Muscle layer of colon (tissue), 2 donors: Measurements from ENCODE around the gene ANOS1.

Experiments
- H3K27ac ChIP-seq: one replicate; pipeline ENCODE4 v1.7.0; 2013; ENCODE audit warnings: low read depth, mild to moderate bottlenecking, low read length, moderate library complexity
- H3K27me3 ChIP-seq, 2 donors: one replicate each; pipeline ENCODE4 v1.7.0; 2013; ENCODE audit warnings: low read length in 2 of 2, mild to moderate bottlenecking in 2 of 2; ENCODE audit not compliant: insufficient read depth in 2 of 2, control insufficient read depth in 1 of 2
- H3K36me3 ChIP-seq: one replicate; pipeline ENCODE4 v1.7.0; 2013; ENCODE audit warnings: mild to moderate bottlenecking, low read length; ENCODE audit not compliant: insufficient read depth
- H3K4me1 ChIP-seq: one replicate; pipeline ENCODE4 v1.7.0; 2013; ENCODE audit warnings: mild to moderate bottlenecking, low read length; ENCODE audit not compliant: insufficient read depth
- H3K4me3 ChIP-seq, 2 donors: one replicate each; pipeline ENCODE4 v1.7.0; 2013; ENCODE audit warnings: low read length in 2 of 2, low read depth in 1 of 2, mild to moderate bottlenecking in 1 of 2, moderate library complexity in 1 of 2
- H3K9ac ChIP-seq: one replicate; pipeline ENCODE4 v1.7.0; 2013; ENCODE audit warnings: low read length
- H3K9me3 ChIP-seq: one replicate; pipeline ENCODE4 v1.7.0; 2013; ENCODE audit warnings: mild to moderate bottlenecking, low read length
- donor health status: abdominal sarcoma.
- donor health status: Adenocarcinoma of cecum.

ANOS1 gene

DNA sequence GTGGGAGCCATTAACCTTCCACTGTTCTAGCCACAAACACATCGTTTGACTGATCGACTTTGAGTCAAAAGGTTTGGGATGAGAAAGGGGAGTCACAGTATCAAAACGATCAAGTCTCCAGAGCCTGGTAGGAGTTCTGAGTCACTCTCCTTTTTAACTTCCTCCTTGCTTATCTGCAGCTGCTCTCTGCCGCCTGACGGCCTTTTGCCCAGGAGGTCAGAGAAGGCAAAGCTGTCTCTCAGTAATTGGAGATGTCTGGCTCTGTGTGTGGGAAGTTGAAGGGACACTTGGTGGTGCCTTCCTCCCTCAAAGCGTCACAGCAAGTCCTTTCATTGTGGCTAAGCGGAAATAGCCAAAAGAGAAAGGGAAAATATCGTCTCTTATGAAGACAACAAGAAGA is 63.1 kb downstream of the ANOS1 start:
- Histone ChIP-seq H3K9me3 (no peaks in the 10 kb centered on the region), H3K36me3 (no peaks in the 10 kb centered on the region), H3K27ac (no peak overlapping the region), H3K27me3 (no peaks in the 10 kb centered on the region), H3K9ac (no peak overlapping the region), H3K4me1 (no peaks in the 10 kb centered on the region), H3K4me3 (no peak overlapping the region)

DNA sequence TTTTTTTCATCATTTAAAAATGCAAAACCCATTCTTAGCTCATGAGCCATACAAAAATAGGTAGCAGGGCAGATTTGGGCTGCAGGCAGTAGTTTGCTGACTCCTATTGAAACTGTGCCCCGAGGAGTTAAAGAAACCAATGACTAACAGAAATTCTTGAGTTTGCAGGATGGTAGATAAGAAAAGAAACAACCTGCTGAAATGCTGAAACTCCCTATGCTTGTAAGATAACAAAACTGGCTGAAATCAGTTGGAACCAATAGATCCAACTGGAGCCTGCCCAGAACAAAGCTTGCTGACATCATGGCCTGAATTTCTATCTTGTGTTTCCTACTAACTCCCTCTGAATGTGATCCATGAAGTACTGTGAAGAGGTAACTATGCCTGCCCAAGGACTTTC is 68.6 kb downstream of the ANOS1 start:
- H3K36me3 ChIP-seq: no peaks in the 10 kb centered on the region
- no peak overlapping the region for H3K27ac ChIP-seq
- H3K4me3 ChIP-seq: no peak overlapping the region
- no peaks in the 10 kb centered on the region for H3K9me3 ChIP-seq
- no peak overlapping the region for H3K9ac ChIP-seq
- H3K4me1 ChIP-seq: no peaks in the 10 kb centered on the region
- no peaks in the 10 kb centered on the region for H3K27me3 ChIP-seq

DNA sequence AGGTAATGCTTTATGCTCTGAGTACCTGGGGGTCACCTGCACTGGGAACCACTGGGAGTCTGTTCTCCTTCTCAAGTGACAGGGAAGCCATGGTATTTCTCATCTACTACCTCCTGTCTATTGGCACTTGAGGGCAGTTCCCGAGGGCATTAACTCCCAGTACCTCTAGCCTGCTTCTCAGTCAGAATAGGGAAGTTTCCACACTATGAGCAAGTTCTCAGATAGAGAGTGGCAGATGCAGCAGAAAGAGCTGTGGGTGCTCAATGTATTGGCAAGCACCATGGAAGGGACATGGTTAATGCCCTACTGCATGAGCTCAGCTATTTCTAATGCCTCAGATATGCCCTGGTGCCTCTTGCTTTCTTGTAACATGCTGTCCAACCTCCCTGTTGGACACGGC is 74.1 kb downstream of the ANOS1 start:
- no peak overlapping the region for H3K4me3 ChIP-seq
- no peaks in the 10 kb centered on the region for H3K4me1 ChIP-seq
- H3K27ac ChIP-seq: no peak overlapping the region
- no peaks in the 10 kb centered on the region for H3K9me3 ChIP-seq
- no peak overlapping the region for H3K9ac ChIP-seq
- no peaks in the 10 kb centered on the region for H3K27me3 ChIP-seq
- no peaks in the 10 kb centered on the region for H3K36me3 ChIP-seq

DNA sequence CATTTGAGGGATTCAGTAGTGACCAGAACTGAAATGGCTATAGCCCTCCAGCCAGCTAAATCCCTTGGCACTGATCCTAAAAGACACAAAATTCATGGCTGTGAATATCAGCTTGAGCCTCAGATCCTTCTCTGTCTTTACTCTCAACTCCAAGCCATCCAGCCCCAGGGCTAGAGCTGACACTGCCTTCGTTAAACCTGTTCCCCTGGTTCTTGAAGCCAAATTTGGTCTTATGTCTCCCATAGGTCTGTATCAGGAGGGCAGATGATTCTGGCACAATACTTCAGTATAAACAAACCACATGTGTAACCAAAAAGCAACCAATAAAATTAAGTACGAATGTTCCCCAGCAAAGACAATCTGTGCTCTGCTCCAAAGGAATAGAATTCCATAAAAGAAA is 78.0 kb downstream of the ANOS1 start:
- Histone ChIP-seq H3K9ac (no peak overlapping the region), H3K4me3 (no peak overlapping the region), H3K36me3 (no peaks in the 10 kb centered on the region), H3K4me1 (no peaks in the 10 kb centered on the region), H3K9me3 (no peaks in the 10 kb centered on the region), H3K27me3 (no peaks in the 10 kb centered on the region), H3K27ac (no peak overlapping the region)

DNA sequence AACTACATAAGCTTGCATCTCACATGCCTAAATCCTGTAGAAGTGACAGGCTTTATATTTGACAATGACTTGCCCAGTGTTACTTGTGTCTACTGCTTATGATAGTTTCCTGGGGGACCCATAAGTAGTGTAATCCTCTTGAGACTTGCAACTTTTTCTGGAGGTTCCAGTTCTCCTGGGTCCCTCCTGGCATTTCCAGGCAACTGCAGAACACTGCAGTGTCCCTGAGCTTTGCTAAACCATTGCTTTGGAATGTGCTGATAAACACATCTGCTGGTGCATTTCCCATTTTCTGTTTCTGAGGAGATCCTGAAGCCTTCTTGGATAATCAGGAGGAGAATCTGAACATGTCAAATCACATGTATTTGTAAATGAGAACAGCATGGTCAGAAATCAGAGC is 82.0 kb downstream of the ANOS1 start:
- H3K27ac ChIP-seq: no peak overlapping the region
- no peaks in the 10 kb centered on the region for H3K27me3 ChIP-seq

DNA sequence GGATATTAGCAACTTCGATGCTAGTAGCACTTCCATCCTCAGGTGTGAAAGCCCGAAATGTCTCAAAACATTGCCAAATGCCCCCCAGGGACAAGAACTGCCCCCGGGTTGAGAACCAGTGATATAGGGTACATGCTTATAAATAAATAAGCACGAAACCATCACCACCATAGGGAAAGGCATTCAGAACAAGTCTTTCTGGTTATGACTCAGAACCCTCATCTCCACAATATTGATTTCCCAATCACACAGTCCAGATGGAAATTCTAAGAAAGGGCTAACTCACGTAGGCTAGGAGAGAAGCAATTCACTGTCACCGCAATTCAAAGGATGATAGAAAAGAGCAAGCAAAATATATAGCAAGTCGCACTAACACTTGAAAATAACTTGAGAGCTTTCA is 84.8 kb downstream of the ANOS1 start:
- no peak overlapping the region for H3K4me3 ChIP-seq
- no peak overlapping the region for H3K9ac ChIP-seq
- no peaks in the 10 kb centered on the region for H3K27me3 ChIP-seq
- H3K9me3 ChIP-seq: no peaks in the 10 kb centered on the region
- H3K27ac ChIP-seq: no peak overlapping the region
- no peaks in the 10 kb centered on the region for H3K36me3 ChIP-seq
- H3K4me1 ChIP-seq: no peaks in the 10 kb centered on the region

More for the DNA sequence above, 82.0 kb downstream of the ANOS1 start:
- Histone ChIP-seq H3K4me3 (no peak overlapping the region), H3K4me1 (no peaks in the 10 kb centered on the region), H3K9me3 (no peaks in the 10 kb centered on the region), H3K9ac (no peak overlapping the region), H3K36me3 (no peaks in the 10 kb centered on the region)

DNA sequence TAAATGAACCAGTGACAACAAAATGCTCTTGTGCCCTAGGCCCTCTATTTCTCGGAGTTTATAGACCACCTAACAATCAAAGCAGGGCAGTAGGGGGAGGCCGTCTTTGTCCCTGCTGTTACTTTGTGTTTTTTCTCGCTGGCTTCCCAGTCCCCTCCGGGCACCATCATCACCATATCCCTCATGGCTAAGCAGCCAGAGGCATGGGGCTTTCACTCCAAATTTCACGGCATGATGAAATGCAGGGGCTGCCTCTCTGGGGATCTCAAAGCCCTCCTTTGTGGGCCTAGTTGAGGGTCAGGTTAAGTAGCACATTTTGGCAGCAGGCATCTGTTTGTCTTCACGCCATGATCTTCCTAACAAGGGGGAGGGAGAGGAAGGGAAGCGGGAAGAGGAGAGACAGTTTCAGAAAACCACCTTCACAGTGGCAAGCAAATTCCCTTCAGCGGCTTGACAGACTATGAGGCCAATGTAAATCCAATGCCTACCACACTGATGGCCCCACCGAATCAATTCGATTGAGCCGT is 91.9 kb downstream of the ANOS1 start:
- Histone ChIP-seq H3K27ac (no peak overlapping the region), H3K27me3 (no peaks in the 10 kb centered on the region), H3K36me3 (no peaks in the 10 kb centered on the region), H3K9ac (no peak overlapping the region), H3K4me1 (no peaks in the 10 kb centered on the region), H3K9me3 (no peaks in the 10 kb centered on the region), H3K4me3 (no peak overlapping the region)

DNA sequence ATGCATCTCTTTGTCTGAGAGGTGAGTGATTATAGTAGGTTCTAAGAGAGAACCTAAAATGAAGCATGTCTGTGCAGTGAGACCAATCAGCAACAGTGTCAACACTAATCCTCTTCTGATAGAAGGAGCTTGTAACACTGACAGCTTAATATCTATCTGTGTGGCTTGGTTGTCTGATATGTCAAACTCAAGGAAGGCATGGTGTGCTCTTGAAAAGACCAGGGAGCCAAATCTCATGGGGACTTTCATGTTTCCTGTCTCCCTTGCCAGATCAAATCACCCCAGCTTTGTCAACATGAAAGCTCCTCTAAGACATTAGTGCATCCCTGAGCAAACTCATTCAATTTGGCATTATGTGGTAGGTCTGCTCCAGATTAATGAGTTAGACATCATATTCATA is 95.4 kb downstream of the ANOS1 start:
- Histone ChIP-seq H3K27me3 (no peaks in the 10 kb centered on the region), H3K36me3 (no peaks in the 10 kb centered on the region), H3K9ac (no peak overlapping the region), H3K9me3 (no peaks in the 10 kb centered on the region), H3K4me3 (no peak overlapping the region), H3K27ac (no peak overlapping the region), H3K4me1 (no peaks in the 10 kb centered on the region)

DNA sequence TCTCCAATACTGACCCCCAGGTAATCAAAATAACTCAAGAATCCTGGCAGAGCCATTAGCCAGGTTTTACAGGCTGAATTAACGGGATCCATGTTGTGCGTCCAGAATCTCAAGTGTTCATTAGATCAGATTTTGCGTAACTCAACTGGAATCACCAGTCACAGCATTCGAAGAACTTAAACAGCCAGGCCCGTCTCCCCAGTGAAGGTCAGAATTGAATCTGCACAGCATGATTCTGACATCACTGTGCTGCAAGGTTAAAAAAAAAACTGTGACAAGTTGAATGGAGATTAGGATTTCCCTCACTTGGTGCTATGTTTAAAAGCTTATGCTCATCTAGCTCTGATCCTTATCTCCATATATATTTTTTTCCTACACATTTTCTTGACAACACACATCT is 96.1 kb downstream of the ANOS1 start:
- Histone ChIP-seq H3K27me3 (no peaks in the 10 kb centered on the region), H3K36me3 (no peaks in the 10 kb centered on the region), H3K9ac (no peak overlapping the region), H3K9me3 (no peaks in the 10 kb centered on the region), H3K4me3 (no peak overlapping the region), H3K4me1 (no peaks in the 10 kb centered on the region), H3K27ac (no peak overlapping the region)

DNA sequence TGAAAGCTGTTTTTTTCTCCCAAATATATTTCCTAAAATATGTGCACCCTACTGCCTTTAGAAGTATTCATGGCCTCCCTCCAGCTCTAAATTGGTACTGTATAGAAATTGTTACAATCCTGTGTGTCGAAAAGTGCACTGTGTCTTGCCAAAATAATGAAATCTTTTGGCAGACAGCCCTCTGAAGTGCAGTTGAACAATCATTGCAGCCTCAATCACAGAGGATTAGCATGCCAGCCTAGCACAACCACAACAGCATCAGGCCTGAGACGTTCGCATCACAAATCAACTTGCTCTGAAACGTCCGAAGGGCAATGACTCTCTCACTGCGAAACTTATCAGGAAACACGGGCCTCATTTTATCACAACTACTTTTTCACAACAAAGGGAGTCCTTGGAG is 99.0 kb downstream of the ANOS1 start:
- H3K9me3 ChIP-seq: no peaks in the 10 kb centered on the region
- H3K36me3 ChIP-seq: no peaks in the 10 kb centered on the region
- H3K9ac ChIP-seq: no peak overlapping the region
- no peaks in the 10 kb centered on the region for H3K27me3 ChIP-seq
- H3K4me1 ChIP-seq: no peaks in the 10 kb centered on the region
- no peak overlapping the region for H3K27ac ChIP-seq
- H3K4me3 ChIP-seq: no peak overlapping the region

DNA sequence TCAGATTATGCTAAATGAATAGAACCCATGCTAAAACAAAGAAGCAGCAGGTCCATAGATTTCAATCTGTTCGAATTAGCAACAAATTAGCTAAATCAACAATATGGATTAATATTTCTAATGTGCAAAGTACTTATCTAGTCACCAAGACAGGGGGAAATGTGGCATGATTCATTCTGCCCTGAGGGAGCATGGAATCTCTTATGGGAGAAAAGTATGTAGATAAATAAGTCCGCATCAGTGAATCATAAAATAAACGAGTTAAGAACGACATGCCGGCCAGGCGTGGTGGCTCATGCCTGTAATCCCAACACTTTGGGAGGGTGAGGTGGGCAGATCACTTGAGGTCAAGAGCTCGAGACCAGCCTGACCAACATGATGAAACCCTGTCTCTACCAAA is 102.1 kb downstream of the ANOS1 start:
- Histone ChIP-seq H3K4me3 (no peak overlapping the region), H3K9ac (no peak overlapping the region), H3K27me3 (no peaks in the 10 kb centered on the region), H3K27ac (no peak overlapping the region), H3K4me1 (no peaks in the 10 kb centered on the region), H3K9me3 (no peaks in the 10 kb centered on the region), H3K36me3 (no peaks in the 10 kb centered on the region)

DNA sequence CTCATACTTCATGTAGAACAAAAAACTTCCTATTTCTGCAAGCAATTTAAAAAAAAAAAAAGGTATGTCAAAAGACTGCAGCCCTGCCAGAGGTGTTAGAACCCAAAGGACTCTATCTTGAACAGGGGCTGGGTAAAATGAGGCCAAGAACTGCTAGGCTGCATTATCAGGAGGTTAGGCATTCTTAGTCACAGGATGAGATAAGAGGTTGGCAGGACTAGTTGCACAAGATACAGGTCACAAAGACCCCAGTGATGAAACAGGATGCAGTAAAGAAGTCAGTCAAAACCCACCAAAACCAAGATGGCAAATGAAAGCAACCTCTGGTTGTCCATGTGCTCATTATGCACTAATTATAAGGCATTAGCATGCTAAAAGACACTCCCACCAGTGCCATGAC is 104.1 kb downstream of the ANOS1 start:
- H3K9me3 ChIP-seq: no peaks in the 10 kb centered on the region
- no peak overlapping the region for H3K9ac ChIP-seq
- H3K36me3 ChIP-seq: no peaks in the 10 kb centered on the region
- no peaks in the 10 kb centered on the region for H3K27me3 ChIP-seq
- H3K27ac ChIP-seq: no peak overlapping the region
- H3K4me1 ChIP-seq: no peaks in the 10 kb centered on the region
- no peak overlapping the region for H3K4me3 ChIP-seq
